ENCODE results near the gene LILRA2. TPM values are rescaled to one million over a fixed set of nuclear protein-coding genes. Genes with fewer than 3 reads are reported as not detected.

The LILRA2 gene
- total RNA-seq, 1 experiment from 2014 or later = not detected

DNA sequence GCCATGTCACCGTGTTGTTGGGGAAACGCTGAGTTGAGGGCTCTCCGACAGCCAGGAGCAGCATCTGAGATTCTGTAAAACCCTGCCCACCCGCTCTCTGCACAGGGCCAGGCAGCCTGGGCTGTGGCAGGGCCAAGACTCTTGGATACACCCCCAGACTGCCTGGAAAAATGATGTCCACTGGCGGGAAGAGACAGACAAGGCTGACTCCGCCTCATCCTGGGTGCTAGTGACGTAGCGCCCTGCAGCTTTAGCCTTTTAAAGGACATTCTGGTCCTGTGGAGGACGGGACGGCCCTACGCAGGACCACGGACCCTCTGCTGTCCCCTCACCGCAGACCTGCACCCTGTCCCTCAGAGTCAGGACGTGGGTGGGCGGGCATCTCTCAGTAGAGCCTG lies 20.7 kb upstream of the LILRA2 start:
- Mint-ChIP-seq H3K27ac (no peak overlapping the region), H3K4me3 (no peak overlapping the region), H3K27me3 (ENCODE audit: low read depth) (peaks cover 9% of the 10 kb centered on the region), H3K9me3 (peaks cover 57% of the 10 kb centered on the region), H3K4me1 (no peaks in the 10 kb centered on the region), H3K36me3 (peaks cover 46% of the 10 kb centered on the region)
- DNase-seq (ENCODE audit: low spot score) = no peak
- TF ChIP-seq GABPB1 (CRISPR knock-in tag; IDR thresholded peaks at IDR 0.05) = no peak
- TF ChIP-seq, protein P1, sequence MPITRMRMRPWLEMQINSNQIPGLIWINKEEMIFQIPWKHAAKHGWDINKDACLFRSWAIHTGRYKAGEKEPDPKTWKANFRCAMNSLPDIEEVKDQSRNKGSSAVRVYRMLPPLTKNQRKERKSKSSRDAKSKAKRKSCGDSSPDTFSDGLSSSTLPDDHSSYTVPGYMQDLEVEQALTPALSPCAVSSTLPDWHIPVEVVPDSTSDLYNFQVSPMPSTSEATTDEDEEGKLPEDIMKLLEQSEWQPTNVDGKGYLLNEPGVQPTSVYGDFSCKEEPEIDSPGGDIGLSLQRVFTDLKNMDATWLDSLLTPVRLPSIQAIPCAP (CRISPR knock-in tag; IDR thresholded peaks at IDR 0.05) = no peak
- TF ChIP-seq, protein P2, sequence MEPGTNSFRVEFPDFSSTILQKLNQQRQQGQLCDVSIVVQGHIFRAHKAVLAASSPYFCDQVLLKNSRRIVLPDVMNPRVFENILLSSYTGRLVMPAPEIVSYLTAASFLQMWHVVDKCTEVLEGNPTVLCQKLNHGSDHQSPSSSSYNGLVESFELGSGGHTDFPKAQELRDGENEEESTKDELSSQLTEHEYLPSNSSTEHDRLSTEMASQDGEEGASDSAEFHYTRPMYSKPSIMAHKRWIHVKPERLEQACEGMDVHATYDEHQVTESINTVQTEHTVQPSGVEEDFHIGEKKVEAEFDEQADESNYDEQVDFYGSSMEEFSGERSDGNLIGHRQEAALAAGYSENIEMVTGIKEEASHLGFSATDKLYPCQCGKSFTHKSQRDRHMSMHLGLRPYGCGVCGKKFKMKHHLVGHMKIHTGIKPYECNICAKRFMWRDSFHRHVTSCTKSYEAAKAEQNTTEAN (CRISPR knock-in tag; IDR thresholded peaks at IDR 0.05) = no peak
- no peak for TF ChIP-seq CREB1 (CRISPR knock-in tag; IDR thresholded peaks at IDR 0.05)
- TF ChIP-seq, protein P3, sequence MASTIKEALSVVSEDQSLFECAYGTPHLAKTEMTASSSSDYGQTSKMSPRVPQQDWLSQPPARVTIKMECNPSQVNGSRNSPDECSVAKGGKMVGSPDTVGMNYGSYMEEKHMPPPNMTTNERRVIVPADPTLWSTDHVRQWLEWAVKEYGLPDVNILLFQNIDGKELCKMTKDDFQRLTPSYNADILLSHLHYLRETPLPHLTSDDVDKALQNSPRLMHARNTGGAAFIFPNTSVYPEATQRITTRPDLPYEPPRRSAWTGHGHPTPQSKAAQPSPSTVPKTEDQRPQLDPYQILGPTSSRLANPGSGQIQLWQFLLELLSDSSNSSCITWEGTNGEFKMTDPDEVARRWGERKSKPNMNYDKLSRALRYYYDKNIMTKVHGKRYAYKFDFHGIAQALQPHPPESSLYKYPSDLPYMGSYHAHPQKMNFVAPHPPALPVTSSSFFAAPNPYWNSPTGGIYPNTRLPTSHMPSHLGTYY (CRISPR knock-in tag; IDR thresholded peaks at IDR 0.05) = no peak
- TF ChIP-seq CBFB (CRISPR knock-in tag; IDR thresholded peaks at IDR 0.05; ENCODE audit: low read depth) = no peak
- TF ChIP-seq, protein P4, sequence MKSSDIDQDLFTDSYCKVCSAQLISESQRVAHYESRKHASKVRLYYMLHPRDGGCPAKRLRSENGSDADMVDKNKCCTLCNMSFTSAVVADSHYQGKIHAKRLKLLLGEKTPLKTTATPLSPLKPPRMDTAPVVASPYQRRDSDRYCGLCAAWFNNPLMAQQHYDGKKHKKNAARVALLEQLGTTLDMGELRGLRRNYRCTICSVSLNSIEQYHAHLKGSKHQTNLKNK (CRISPR knock-in tag; IDR thresholded peaks at IDR 0.05) = no peak
- TF ChIP-seq, protein P5, sequence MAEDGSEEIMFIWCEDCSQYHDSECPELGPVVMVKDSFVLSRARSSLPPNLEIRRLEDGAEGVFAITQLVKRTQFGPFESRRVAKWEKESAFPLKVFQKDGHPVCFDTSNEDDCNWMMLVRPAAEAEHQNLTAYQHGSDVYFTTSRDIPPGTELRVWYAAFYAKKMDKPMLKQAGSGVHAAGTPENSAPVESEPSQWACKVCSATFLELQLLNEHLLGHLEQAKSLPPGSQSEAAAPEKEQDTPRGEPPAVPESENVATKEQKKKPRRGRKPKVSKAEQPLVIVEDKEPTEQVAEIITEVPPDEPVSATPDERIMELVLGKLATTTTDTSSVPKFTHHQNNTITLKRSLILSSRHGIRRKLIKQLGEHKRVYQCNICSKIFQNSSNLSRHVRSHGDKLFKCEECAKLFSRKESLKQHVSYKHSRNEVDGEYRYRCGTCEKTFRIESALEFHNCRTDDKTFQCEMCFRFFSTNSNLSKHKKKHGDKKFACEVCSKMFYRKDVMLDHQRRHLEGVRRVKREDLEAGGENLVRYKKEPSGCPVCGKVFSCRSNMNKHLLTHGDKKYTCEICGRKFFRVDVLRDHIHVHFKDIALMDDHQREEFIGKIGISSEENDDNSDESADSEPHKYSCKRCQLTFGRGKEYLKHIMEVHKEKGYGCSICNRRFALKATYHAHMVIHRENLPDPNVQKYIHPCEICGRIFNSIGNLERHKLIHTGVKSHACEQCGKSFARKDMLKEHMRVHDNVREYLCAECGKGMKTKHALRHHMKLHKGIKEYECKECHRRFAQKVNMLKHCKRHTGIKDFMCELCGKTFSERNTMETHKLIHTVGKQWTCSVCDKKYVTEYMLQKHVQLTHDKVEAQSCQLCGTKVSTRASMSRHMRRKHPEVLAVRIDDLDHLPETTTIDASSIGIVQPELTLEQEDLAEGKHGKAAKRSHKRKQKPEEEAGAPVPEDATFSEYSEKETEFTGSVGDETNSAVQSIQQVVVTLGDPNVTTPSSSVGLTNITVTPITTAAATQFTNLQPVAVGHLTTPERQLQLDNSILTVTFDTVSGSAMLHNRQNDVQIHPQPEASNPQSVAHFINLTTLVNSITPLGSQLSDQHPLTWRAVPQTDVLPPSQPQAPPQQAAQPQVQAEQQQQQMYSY (CRISPR knock-in tag; IDR thresholded peaks at IDR 0.05) = no peak
- TF ChIP-seq RORB (CRISPR knock-in tag; IDR thresholded peaks at IDR 0.05) = no peak
- TF ChIP-seq, protein P6, sequence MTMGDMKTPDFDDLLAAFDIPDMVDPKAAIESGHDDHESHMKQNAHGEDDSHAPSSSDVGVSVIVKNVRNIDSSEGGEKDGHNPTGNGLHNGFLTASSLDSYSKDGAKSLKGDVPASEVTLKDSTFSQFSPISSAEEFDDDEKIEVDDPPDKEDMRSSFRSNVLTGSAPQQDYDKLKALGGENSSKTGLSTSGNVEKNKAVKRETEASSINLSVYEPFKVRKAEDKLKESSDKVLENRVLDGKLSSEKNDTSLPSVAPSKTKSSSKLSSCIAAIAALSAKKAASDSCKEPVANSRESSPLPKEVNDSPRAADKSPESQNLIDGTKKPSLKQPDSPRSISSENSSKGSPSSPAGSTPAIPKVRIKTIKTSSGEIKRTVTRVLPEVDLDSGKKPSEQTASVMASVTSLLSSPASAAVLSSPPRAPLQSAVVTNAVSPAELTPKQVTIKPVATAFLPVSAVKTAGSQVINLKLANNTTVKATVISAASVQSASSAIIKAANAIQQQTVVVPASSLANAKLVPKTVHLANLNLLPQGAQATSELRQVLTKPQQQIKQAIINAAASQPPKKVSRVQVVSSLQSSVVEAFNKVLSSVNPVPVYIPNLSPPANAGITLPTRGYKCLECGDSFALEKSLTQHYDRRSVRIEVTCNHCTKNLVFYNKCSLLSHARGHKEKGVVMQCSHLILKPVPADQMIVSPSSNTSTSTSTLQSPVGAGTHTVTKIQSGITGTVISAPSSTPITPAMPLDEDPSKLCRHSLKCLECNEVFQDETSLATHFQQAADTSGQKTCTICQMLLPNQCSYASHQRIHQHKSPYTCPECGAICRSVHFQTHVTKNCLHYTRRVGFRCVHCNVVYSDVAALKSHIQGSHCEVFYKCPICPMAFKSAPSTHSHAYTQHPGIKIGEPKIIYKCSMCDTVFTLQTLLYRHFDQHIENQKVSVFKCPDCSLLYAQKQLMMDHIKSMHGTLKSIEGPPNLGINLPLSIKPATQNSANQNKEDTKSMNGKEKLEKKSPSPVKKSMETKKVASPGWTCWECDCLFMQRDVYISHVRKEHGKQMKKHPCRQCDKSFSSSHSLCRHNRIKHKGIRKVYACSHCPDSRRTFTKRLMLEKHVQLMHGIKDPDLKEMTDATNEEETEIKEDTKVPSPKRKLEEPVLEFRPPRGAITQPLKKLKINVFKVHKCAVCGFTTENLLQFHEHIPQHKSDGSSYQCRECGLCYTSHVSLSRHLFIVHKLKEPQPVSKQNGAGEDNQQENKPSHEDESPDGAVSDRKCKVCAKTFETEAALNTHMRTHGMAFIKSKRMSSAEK (CRISPR knock-in tag; IDR thresholded peaks at IDR 0.05; ENCODE audit: borderline replicate concordance) = no peak
- TF ChIP-seq ELF4 (CRISPR knock-in tag; IDR thresholded peaks at IDR 0.05; ENCODE audit: low read depth) = no peak
- TF ChIP-seq, protein P7, sequence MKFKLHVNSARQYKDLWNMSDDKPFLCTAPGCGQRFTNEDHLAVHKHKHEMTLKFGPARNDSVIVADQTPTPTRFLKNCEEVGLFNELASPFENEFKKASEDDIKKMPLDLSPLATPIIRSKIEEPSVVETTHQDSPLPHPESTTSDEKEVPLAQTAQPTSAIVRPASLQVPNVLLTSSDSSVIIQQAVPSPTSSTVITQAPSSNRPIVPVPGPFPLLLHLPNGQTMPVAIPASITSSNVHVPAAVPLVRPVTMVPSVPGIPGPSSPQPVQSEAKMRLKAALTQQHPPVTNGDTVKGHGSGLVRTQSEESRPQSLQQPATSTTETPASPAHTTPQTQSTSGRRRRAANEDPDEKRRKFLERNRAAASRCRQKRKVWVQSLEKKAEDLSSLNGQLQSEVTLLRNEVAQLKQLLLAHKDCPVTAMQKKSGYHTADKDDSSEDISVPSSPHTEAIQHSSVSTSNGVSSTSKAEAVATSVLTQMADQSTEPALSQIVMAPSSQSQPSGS (CRISPR knock-in tag; IDR thresholded peaks at IDR 0.05; ENCODE audit: borderline replicate concordance, low read depth) = no peak
- TF ChIP-seq JUN (CRISPR knock-in tag; IDR thresholded peaks at IDR 0.05) = no peak
- no peak for TF ChIP-seq RELA (CRISPR knock-in tag; IDR thresholded peaks at IDR 0.05; ENCODE audit: borderline replicate concordance)
- no peak for TF ChIP-seq ZNF121 (CRISPR knock-in tag; IDR thresholded peaks at IDR 0.05)
- TF ChIP-seq, protein P8, sequence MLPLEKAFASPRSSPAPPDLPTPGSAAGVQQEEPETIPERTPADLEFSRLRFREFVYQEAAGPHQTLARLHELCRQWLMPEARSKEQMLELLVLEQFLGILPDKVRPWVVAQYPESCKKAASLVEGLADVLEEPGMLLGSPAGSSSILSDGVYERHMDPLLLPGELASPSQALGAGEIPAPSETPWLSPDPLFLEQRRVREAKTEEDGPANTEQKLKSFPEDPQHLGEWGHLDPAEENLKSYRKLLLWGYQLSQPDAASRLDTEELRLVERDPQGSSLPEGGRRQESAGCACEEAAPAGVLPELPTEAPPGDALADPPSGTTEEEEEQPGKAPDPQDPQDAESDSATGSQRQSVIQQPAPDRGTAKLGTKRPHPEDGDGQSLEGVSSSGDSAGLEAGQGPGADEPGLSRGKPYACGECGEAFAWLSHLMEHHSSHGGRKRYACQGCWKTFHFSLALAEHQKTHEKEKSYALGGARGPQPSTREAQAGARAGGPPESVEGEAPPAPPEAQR (CRISPR knock-in tag; IDR thresholded peaks at IDR 0.05) = no peak
- ATAC-seq = no peak
- POLR2A ChIA-PET = no interaction called here
- CTCF ChIA-PET = no interaction called here

Data from WTC11 (cell line).